NCI-H345 treated with DMSO at 0.1 percent for 48 hours (cell line): ENCODE measurements around the gene RDH5.

Experiments
- DNase-seq: peaks from one replicate; lab custom pipeline; 2025; ENCODE audit not compliant: unreplicated experiment; lab: John Stamatoyannopoulos, UW

The RDH5 gene

DNA sequence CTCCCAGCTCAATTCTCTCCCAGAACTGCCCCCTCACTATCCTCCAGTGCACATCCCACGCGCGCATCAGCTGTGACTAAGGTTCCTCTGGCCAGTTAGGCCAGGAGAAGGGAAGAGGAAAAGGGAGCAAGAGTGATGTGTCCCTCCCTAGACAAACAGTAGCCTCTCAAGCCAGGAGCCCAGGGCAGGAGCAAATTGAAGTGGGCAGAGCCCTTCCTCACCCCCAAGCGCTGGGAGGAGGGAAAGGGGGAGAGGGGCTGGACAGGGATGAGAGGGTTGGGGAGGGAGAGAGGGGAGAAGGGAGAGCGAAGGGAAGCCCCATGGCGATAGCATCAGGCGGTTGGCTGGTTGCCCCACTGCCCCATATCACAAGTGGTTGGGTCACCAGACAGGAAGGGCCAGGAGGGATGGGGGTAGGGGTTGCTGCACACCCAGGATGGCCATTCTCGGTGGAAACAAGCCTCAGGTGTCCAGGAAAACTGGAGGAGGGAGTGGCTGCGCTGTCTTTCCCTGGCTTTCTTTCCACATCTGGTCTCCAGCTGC lies 7.5 kb downstream of the RDH5 start:
- no peak for DNase-seq

GRCh38 chr12:55728186-55728938 lies 8.2 kb downstream of the RDH5 start:
- no peak for DNase-seq

GRCh38 chr12:55728939-55729818 lies 9.0 kb downstream of the RDH5 start, which contains the start of gene CD63:
Gene CD63 (minus strand): TSS chr12:55729009. CDS start chr12:55728341, 668 bp downstream.
- peak; percentile 56 for DNase-seq

- no peak for DNase-seq
Measured at GRCh38 chr12:55729819-55730818, 9.9 kb downstream of the RDH5 start.

DNA sequence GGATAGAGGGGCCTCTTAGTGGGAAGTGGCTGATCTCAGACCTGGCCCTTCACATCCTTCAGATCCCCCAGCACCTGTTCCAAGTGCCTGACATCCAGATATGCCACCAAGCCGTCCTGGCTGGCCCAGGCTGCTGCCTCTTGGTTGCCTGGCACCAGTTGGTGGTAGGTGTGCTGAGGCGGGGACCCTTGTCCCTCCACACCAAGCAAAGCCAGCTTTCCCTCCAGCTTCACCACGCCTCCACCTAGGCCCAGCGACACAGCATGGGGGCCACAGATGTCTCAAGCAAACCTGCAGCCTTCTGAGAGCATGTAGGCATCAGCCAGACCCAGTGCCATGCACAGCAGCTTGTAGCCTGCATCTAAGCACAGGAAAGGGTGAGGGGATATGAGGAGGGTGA lies 12.1 kb downstream of the RDH5 start:
- DNase-seq, result no peak

DNA sequence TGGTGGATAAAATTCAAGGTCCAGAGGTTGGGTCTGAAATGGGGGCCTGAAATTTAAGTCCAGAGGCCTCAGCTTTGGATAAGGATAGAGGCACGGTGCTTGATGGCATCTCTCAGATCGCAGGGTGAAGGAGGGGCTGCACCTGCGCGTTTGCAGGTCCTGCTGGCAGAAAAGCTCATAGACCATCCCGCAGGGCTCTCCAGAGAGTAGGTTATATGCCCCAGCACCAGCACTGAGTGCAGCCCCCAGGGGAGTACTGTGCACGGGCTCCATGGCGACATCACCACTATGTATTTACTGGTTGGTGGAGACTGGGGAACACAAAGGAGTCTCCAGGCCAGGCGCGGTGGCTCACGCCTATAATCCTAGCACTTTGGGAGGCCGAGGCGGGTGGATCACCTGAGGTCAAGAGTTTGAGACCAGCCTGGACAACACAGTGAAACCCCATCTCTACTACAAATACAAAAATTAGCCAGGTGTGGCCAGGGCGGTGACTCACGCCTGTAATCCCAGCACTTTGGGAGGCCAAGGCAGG lies 12.9 kb downstream of the RDH5 start:
- DNase-seq, result no peak

GRCh38 chr12:55733858-55734257 lies 13.7 kb downstream of the RDH5 start:
- no peak for DNase-seq

DNA sequence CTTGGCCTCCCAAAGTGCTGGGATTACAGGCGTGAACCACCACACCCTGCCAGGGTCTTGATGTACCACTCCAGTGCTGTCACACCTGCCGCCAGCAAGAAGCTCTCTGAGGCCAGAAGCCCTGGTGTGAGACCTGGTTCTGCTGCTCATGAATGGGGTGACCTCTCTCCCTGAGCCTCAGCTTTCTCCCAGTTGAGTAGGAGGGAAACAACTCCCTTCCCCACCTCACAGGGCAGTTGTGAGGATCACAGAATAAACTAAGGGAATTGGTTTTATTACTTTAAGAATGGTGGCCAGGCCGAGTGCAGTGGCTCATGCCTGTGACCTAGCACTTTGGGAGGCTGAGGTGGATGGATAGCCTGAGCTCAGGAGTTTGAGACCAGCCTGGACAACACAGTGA lies 14.4 kb downstream of the RDH5 start:
- no peak for DNase-seq

DNA sequence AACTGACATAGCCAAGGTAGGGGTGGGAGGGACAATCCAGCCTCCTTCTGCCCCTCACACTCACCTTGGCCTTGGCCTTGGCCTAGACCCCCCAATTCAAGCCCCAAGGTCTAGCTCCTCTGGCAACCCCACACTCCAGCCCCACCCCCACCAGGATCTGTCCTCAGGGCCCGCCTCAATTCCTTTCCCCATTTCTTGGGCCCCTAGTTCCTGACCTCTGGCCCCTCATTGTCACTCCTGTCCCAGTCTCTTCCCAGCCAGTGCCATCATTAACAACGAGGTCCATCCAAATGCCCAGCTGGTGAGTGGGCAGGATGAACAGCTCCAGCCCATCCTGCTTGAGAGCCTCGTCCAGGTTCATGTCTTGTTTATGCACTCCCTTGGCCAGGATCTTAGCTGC lies 15.9 kb downstream of the RDH5 start:
- no peak for DNase-seq

GRCh38 chr12:55736780-55737580 lies 16.8 kb downstream of the RDH5 start:
- peak; percentile 26 for DNase-seq

- DNase-seq, result no peak
Measured at GRCh38 chr12:55737581-55738122, 17.5 kb downstream of the RDH5 start.

DNA sequence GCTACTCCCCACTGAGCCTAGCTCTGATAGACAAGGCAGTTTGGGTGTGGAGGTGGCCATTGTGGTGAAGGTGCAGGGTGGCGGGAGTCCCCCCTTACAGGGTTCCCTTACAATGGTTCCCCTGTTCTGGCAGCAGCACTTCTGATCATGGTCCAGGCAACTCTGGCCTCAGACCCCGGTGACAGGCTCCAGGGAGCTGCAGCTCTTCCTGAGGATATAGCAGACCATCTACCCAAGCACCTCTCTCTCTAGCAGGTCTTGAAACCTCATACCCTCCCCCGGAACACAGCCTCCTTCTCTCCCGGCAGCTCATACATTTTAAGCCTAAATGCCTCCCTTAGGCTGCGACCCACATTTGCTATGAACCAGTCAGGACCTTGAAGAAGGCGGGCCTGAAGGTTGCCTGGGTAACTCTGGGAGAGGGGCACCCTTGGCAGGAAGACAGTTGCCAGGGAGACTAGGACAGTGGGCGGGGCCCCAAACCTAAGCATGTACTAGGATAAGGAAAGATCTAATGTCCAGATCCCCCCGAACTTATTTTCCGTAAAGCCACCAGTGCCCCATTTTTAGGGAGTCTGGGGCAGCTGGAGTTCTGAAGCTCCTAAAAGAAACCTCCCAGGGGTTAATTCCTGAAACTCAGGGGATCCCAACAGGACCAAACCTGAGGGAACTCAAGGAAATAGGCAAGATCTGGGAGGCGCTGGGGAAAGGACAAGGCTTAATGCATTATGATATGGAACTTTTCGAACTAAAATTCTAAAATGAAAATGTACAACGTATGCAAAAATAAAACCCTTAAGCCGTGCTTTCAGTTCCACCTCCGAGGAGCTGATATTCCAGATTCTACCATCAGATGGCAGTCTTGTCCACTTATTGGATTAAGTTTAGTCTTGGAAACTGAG lies 18.2 kb downstream of the RDH5 start:
- DNase-seq, result peak; percentile 75

GRCh38 chr12:55739025-55739378 lies 18.8 kb downstream of the RDH5 start:
- DNase-seq, result no peak

GRCh38 chr12:55741931-55742680 lies 21.9 kb downstream of the RDH5 start:
- DNase-seq, result no peak

DNA sequence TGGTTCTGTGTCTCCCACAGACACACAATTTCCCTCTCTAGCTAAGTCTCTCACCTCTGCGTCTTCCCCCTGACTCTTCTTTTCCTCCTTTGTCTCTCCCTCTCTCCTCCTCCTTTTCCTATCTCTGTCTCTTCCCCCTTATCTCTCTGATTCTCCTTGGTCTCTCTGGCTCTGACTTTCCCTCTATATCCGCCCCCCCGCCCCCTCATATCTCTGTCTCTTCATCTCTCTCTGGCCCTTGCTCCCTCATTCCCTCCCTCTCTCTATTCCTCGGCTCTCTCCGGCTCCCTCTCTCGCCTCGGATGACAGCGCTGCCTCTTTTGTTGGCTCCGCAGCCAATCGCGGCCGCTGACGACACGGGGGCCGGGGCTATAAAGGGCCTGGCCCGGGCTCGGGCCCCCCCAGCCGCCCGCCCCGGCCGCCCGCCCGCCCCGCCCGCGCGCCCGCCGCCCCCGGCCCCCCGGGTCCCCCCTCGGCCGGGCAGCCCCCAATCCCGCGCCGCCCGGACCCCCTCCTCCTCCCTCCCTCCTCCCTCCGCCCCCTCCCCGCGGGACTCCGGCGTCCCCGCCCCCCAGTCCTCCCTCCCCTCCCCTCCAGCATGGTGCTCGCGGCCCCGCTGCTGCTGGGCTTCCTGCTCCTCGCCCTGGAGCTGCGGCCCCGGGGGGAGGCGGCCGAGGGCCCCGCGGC lies 22.7 kb downstream of the RDH5 start, which contains the start of gene GDF11:
Gene GDF11, plus strand, starts transcription at position 404 of the 687 bp plus-strand sequence. Its CDS starts 195 bp downstream, at position 599.
- DNase-seq, result peak; percentile 53

GRCh38 chr12:55743406-55744339 lies 23.5 kb downstream of the RDH5 start:
- DNase-seq, result no peak
